GM20000 (cell line): ENCODE results near the gene PGS1.

Experiments
- DNase-seq: peaks from one replicate; pipeline ENCODE4 v3.0.0; 2012; ENCODE audit warnings: low spot score
- CTCF ChIP-seq: IDR thresholded peaks from 2 replicates; pipeline ENCODE4 v1.5.1; 2012; ENCODE audit warnings: mild to moderate bottlenecking, control low read depth; ENCODE audit errors: extremely low read depth, missing control alignments

PGS1 gene

GRCh38 chr17:78368854-78369495, 9.5 kb upstream of the PGS1 start:
- no peak for DNase-seq
- no peak for TF ChIP-seq CTCF

GRCh38 chr17:78369791-78370381, 8.6 kb upstream of the PGS1 start:
- TF ChIP-seq CTCF = no peak

GRCh38 chr17:78371056-78371455, 7.4 kb upstream of the PGS1 start:
- no peak for TF ChIP-seq CTCF
- no peak for DNase-seq

More at GRCh38 chr17:78369791-78370381, 8.6 kb upstream of the PGS1 start:
- no peak for DNase-seq

- TF ChIP-seq CTCF = no peak
- no peak for DNase-seq
Measured at GRCh38 chr17:78372841-78373240, 5.6 kb upstream of the PGS1 start.

GRCh38 chr17:78374189-78374588, 4.3 kb upstream of the PGS1 start:
- no peak for TF ChIP-seq CTCF
- no peak for DNase-seq

GRCh38 chr17:78374631-78375274, 3.7 kb upstream of the PGS1 start:
- no peak for DNase-seq
- no peak for TF ChIP-seq CTCF

GRCh38 chr17:78375401-78376151, 2.9 kb upstream of the PGS1 start:
- DNase-seq = no peak
- no peak for TF ChIP-seq CTCF
